Gastrocnemius medialis (tissue), 4 donors: ENCODE data around the gene GAS2L1. TPM values are rescaled to one million over a fixed set of nuclear protein-coding genes. Genes with fewer than 3 reads are reported as not detected.

Experiments
- ATAC-seq, 2 donors: fragments of 150-250 bp; one replicate each; pipeline ENCODE4 v1.9.1; 2016
- DNase-seq, 2 donors: peaks; one replicate each; pipeline ENCODE4 v3.0.0-alpha.2; 2019
- H3K27ac ChIP-seq, 4 donors: fragments of 200-600 bp; sonication (generic); 1 replicate in 1 of 4; 2 replicates in 3 of 4; pipeline ENCODE4 v1.5.1; 2016 to 2018; ENCODE audit warnings: mild to moderate bottlenecking in 2 of 4, moderate library complexity in 1 of 4
- H3K27me3 ChIP-seq, 3 donors: fragments of 200-600 bp; sonication (generic) in 2 of 3; 1 replicate in 1 of 3; 2 replicates in 2 of 3; pipeline versions ENCODE4 v1.5.1 to v1.6.0; 2016 to 2019; ENCODE audit warnings: mild to moderate bottlenecking in 1 of 3, moderate library complexity in 1 of 3
- H3K36me3 ChIP-seq, 2 donors: fragments of 200-600 bp; sonication (generic) in 1 of 2; one replicate each; pipeline ENCODE4 v1.5.1; 2017 to 2018
- H3K4me1 ChIP-seq, 2 donors: fragments of 200-600 bp; sonication (generic) in 1 of 2; one replicate each; pipeline ENCODE4 v1.5.1; 2016 to 2017; ENCODE audit warnings: mild to moderate bottlenecking in 2 of 2
- H3K4me3 ChIP-seq, 4 donors: fragments of 200-600 bp; sonication (generic) in 3 of 4; 1 replicate in 1 of 4; 2 replicates in 3 of 4; pipeline ENCODE4 v1.5.1; 2016 to 2019; ENCODE audit warnings: mild to moderate bottlenecking in 2 of 4
- H3K9me3 ChIP-seq, 3 donors: fragments of 200-600 bp; sonication (generic) in 2 of 3; 1 replicate in 1 of 3; 2 replicates in 2 of 3; pipeline ENCODE4 v1.5.1; 2016 to 2019
- POLR2A ChIP-seq, 2 donors: fragments of 450-650 bp; IDR thresholded peaks; one replicate each; pipeline ENCODE4 v1.6.1; 2017; ENCODE audit warnings: antibody characterized with exemption in 2 of 2, mild to moderate bottlenecking in 2 of 2, moderate library complexity in 2 of 2
- in situ Hi-C, 4 donors: fragments of 200-750 bp; cut with MboI; loops; one replicate each; pipeline versions ENCODE4 v1.15.0 to v1.8.0; 2017; ENCODE audit warnings: low sequenced_read_pairs in 4 of 4
- intact Hi-C: fragments of 100-400 bp; cut with DNase I; formaldehyde crosslinking; loops from one replicate; pipeline ENCODE4 v1.15.1; 2023; ENCODE audit warnings: low total_unique reads
- total RNA-seq, 4 donors: library from RNA; depleted of rRNA; stranded (reverse); fragments of >200 nt; gene quantifications; one replicate each; pipeline versions ENCODE4 v1.1.0 to v1.2.3, GENCODE V29; 2016
- TF ChIP-seq, protein P1 (sequence below), 5 experiments: fragments of 450-650 bp in 3 of 5; fragments of 200-600 bp in 2 of 5; sonication (generic) in 2 of 5; IDR thresholded peaks in 4 of 5; conservative IDR thresholded peaks in 1 of 5; 1 replicate in 4 of 5; 2 replicates in 1 of 5; pipeline ENCODE4 v1.5.1; 2016 to 2019; ENCODE audit warnings: antibody characterized with exemption in 5 of 5, mild to moderate bottlenecking in 3 of 5, moderate library complexity in 3 of 5

GAS2L1 gene
- total RNA-seq, 4 donors from 2014 or later = 4.8 to 23.0 (median 6.6) TPM

DNA sequence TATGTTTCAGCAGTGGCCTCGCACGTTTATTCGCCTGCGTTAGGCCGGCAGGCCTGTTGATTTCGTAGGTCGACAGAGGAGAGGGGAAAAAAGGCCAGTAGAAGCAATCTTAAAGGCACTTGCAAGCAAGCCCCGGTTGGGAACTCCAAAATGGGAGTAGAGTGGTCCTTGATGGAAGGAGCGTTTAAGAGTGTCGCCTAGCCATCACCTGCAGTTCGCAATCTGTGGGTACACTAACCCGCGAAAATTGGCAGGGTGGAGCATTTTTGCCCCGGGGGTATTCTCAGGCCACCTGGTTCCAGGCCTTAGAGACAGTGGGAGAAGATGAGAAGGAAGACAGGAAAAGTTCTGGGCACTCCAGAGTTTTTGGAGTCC lies 37.2 kb upstream of the GAS2L1 start:
- no peak for DNase-seq
- peak overlapping the region; percentile 83 to 97 (median 94) for H3K4me3 ChIP-seq
- H3K36me3 ChIP-seq = peaks cover 0 to 29% of the 10 kb centered on the region in 2 donors
- H3K27ac ChIP-seq = peak overlapping the region; percentile 97 to 100 (median 98)
- ATAC-seq = no peak
- intact Hi-C loops = loop anchor here (2.0 to 5.0 kb wide), 4 partner anchors 197 to 1347 kb away; partner anchors contain the start of genes KREMEN1 and NF2
- no peaks in the 10 kb centered on the region for H3K9me3 ChIP-seq
- in situ Hi-C loops = no loop called here
- no peak for TF ChIP-seq POLR2A (IDR thresholded peaks at IDR 0.05)
- TF ChIP-seq, protein P1, sequence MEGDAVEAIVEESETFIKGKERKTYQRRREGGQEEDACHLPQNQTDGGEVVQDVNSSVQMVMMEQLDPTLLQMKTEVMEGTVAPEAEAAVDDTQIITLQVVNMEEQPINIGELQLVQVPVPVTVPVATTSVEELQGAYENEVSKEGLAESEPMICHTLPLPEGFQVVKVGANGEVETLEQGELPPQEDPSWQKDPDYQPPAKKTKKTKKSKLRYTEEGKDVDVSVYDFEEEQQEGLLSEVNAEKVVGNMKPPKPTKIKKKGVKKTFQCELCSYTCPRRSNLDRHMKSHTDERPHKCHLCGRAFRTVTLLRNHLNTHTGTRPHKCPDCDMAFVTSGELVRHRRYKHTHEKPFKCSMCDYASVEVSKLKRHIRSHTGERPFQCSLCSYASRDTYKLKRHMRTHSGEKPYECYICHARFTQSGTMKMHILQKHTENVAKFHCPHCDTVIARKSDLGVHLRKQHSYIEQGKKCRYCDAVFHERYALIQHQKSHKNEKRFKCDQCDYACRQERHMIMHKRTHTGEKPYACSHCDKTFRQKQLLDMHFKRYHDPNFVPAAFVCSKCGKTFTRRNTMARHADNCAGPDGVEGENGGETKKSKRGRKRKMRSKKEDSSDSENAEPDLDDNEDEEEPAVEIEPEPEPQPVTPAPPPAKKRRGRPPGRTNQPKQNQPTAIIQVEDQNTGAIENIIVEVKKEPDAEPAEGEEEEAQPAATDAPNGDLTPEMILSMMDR (IDR thresholded peaks at IDR 0.05 in 4 of 5, conservative IDR thresholded peaks at IDR 0.05 in 1 of 5) = no peak
- H3K27me3 ChIP-seq = no peaks in the 10 kb centered on the region
- H3K4me1 ChIP-seq = peaks cover 59 to 64% of the 10 kb centered on the region in 2 donors

DNA sequence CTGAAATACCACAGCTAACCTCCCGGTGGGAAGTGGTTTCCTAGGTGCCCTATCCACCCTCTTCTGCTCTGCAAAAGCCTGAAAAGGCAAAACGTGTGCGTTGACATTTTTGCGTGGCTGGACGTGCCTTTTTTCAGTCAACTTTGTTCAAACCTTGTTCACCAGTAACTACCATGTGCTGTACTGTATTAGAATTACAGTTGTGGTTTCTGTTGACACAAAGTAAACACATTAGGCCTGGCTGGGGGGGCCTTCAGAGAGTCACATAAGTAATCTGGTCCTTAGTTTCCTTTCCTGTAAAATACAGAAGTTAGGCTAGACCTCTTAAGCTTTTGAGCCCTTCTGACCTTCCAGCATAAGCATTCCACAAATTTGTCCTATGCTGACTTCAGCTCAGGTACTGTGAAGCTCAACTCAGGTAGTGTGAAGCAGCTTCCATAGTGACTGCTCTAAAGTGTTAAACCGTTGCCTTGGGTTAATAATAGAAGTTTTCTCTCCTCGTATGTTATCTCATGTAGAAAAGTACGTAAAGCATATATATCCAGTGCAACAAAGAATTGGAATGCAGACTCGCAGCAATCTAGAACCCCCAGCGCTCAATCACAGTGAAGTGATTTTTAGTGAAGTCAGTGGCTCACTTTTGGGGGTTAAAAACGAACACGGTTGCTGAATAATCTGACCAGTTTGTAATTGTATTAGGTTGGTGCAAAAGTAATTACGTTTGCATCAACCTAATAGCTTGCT lies 36.5 kb upstream of the GAS2L1 start:
- ATAC-seq (no peak), DNase-seq (no peak)
- peak overlapping the region; percentile 97 to 100 (median 98) for H3K27ac ChIP-seq
- H3K36me3 ChIP-seq = peaks cover 0 to 36% of the 10 kb centered on the region in 2 donors
- H3K9me3 ChIP-seq = no peaks in the 10 kb centered on the region
- peak overlapping the region; percentile 83 to 97 (median 94) for H3K4me3 ChIP-seq
- H3K27me3 ChIP-seq = no peaks in the 10 kb centered on the region
- TF ChIP-seq, protein P1 (IDR thresholded peaks at IDR 0.05 in 4 of 5, conservative IDR thresholded peaks at IDR 0.05 in 1 of 5) = no peak
- TF ChIP-seq POLR2A (IDR thresholded peaks at IDR 0.05) = no peak
- intact Hi-C loops (loop anchor here (2.0 to 5.0 kb wide), 4 partner anchors 198 to 1348 kb away; partner anchors contain the start of genes KREMEN1 and NF2), in situ Hi-C loops (no loop called here)
- peaks cover 66 to 69% of the 10 kb centered on the region in 2 donors for H3K4me1 ChIP-seq

DNA sequence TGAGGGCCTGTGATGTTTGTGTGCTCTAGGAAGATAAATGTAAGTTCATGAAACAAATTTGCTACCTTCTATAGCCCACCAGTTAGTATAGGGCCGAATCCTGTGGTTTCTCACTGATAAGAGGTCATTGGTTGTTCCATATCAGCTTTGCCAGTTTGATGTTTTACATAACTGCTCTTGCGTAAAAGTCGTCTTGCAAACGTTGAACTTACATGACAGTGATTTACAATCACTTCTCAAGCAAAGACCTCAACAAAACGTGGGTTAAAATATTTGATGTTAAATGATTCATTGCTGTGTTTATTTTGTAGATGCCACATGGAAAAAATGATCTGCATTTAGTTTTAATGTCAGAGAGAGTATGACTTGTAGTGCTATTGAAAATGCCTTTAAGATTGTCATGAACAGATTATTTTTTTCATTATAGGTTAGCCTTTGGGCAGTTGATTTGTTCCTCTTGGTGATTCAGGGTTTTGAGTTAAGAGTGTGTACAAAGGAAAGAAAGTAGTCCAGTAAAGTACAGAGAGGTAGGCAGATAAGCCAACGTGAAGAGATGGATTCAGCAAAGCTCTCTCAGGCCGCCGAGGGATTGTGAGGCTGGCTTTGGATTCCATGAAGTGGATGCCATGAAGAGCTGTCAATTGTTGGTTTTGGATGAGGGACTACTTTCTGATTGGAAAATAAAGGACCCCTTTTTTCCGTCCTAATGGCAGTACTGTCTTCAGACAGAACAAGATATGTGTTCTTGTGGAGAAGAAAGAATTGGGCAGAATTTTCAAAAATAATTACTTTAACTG lies 35.8 kb upstream of the GAS2L1 start:
- DNase-seq (no peak), ATAC-seq (no peak)
- in situ Hi-C loops (no loop called here), intact Hi-C loops (no loop called here)
- H3K27me3 ChIP-seq = no peaks in the 10 kb centered on the region
- H3K4me3 ChIP-seq = peak overlapping the region; percentile 83 to 97 (median 94)
- H3K9me3 ChIP-seq = no peaks in the 10 kb centered on the region
- H3K36me3 ChIP-seq = peaks cover 0 to 35% of the 10 kb centered on the region in 2 donors
- peak overlapping the region; percentile 97 to 100 (median 98) for H3K27ac ChIP-seq
- H3K4me1 ChIP-seq = peaks cover 74 to 77% of the 10 kb centered on the region in 2 donors
- TF ChIP-seq, protein P1 (IDR thresholded peaks at IDR 0.05 in 4 of 5, conservative IDR thresholded peaks at IDR 0.05 in 1 of 5) = no peak
- no peak for TF ChIP-seq POLR2A (IDR thresholded peaks at IDR 0.05)

DNA sequence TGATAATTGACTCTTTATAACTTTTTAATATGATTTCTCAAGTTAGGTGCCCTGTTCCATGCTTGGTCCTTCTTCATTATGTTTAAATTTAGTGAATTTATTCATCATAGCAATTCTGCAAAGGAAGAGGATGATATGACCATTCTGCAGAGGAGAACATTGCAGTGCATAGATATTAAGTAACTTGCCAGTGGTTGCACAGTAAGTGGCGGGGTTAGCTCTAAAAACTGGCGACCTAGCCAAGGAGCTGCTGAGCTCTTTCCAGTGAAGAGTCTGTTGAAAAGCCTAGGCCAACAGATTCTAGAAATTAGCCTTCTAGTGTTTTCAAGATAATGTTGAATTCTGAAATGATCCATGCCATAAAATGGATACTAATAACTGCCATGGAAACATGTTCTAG lies 33.8 kb upstream of the GAS2L1 start:
- peaks cover 0 to 54% of the 10 kb centered on the region in 2 donors for H3K36me3 ChIP-seq

More for the DNA sequence above, 33.8 kb upstream of the GAS2L1 start:
- H3K4me3 ChIP-seq = no peak overlapping the region
- DNase-seq (no peak), ATAC-seq (no peak)
- no peaks in the 10 kb centered on the region for H3K9me3 ChIP-seq
- in situ Hi-C loops = no loop called here
- H3K27me3 ChIP-seq = no peaks in the 10 kb centered on the region
- intact Hi-C loops = no loop called here
- H3K27ac ChIP-seq = peak overlapping the region in 1 of 4 donors; percentile 3
- TF ChIP-seq, protein P1 (IDR thresholded peaks at IDR 0.05 in 4 of 5, conservative IDR thresholded peaks at IDR 0.05 in 1 of 5) = no peak
- no peak for TF ChIP-seq POLR2A (IDR thresholded peaks at IDR 0.05)
- H3K4me1 ChIP-seq = peaks cover 68 to 81% of the 10 kb centered on the region in 2 donors
